ENCODE measurements around the gene SOCS6.

The SOCS6 gene

GRCh38 chr18:70271742-70272141 lies 17.1 kb upstream of the SOCS6 start:
- H3K27me3 ChIP-seq, result no peaks in the 10 kb centered on the region
- TF ChIP-seq, protein P1, sequence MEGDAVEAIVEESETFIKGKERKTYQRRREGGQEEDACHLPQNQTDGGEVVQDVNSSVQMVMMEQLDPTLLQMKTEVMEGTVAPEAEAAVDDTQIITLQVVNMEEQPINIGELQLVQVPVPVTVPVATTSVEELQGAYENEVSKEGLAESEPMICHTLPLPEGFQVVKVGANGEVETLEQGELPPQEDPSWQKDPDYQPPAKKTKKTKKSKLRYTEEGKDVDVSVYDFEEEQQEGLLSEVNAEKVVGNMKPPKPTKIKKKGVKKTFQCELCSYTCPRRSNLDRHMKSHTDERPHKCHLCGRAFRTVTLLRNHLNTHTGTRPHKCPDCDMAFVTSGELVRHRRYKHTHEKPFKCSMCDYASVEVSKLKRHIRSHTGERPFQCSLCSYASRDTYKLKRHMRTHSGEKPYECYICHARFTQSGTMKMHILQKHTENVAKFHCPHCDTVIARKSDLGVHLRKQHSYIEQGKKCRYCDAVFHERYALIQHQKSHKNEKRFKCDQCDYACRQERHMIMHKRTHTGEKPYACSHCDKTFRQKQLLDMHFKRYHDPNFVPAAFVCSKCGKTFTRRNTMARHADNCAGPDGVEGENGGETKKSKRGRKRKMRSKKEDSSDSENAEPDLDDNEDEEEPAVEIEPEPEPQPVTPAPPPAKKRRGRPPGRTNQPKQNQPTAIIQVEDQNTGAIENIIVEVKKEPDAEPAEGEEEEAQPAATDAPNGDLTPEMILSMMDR (IDR thresholded peaks at IDR 0.05; ENCODE audit: low read depth, low read length), result no peak

GRCh38 chr18:70273021-70273420 lies 15.8 kb upstream of the SOCS6 start:
- Histone ChIP-seq H3K9me3 (no peaks in the 10 kb centered on the region), H3K4me1 (no peaks in the 10 kb centered on the region), H3K27me3 (no peaks in the 10 kb centered on the region), H3K36me3 (no peaks in the 10 kb centered on the region), H3K4me3 (ENCODE audit: low read depth, low read length) (no peak overlapping the region)
- TF ChIP-seq, protein P1 (IDR thresholded peaks at IDR 0.05; ENCODE audit: low read depth, low read length), result no peak
- no peak for DNase-seq

More at GRCh38 chr18:70271742-70272141, 17.1 kb upstream of the SOCS6 start:
- H3K9me3 ChIP-seq, result no peaks in the 10 kb centered on the region
- DNase-seq, result no peak
- H3K4me3 ChIP-seq (ENCODE audit: low read depth, low read length), result no peak overlapping the region
- no peaks in the 10 kb centered on the region for H3K4me1 ChIP-seq
- no peaks in the 10 kb centered on the region for H3K36me3 ChIP-seq

DNA sequence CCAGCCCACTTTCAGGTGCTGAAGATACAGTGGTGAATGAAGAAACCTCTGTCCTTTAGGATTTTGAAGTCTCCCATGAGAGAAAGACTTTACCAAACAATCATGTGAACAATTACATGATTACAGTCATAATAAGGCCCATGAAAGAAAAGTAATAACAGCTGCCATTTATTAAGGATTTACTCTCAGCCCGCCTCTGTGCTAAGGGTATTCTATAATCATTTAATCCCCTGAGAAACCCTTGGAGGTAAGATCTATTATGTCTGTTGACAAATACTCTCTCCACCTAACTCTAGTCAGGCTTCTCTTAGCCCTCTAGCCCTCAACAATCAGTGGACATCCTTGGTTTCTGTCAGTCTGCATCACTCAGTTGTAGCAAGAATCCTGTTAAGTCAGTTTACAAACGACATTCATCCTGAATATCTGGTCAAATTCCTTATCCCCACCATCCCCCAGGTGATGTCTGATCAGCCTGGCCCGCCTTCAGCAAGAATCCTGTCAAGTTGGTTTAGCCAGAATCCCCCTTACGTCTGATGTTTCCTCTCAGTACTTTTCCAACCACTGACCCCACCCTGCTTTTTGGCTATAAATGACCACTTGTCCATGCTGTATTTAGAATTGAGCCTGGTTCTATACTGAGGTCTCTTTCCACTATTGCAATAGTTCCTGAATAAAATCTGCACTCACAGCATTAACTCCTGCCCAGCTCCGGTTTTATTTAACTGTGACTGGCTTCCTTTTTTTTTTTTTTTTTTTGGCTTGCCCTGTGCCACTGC lies 12.2 kb upstream of the SOCS6 start:
- TF ChIP-seq, protein P1 (IDR thresholded peaks at IDR 0.05; ENCODE audit: low read depth, low read length), result no peak
- no peaks in the 10 kb centered on the region for H3K36me3 ChIP-seq
- no peaks in the 10 kb centered on the region for H3K27me3 ChIP-seq
- H3K4me3 ChIP-seq (ENCODE audit: low read depth, low read length), result no peak overlapping the region
- H3K4me1 ChIP-seq, result no peaks in the 10 kb centered on the region
- no peaks in the 10 kb centered on the region for H3K9me3 ChIP-seq
- DNase-seq, result no peak

GRCh38 chr18:70279470-70279869 lies 9.4 kb upstream of the SOCS6 start:
- DNase-seq, result no peak
- Histone ChIP-seq H3K4me1 (no peaks in the 10 kb centered on the region), H3K4me3 (ENCODE audit: low read depth, low read length) (no peak overlapping the region), H3K36me3 (no peaks in the 10 kb centered on the region), H3K9me3 (no peaks in the 10 kb centered on the region), H3K27me3 (no peaks in the 10 kb centered on the region)
- TF ChIP-seq, protein P1 (IDR thresholded peaks at IDR 0.05; ENCODE audit: low read depth, low read length), result no peak

- Histone ChIP-seq H3K36me3 (no peaks in the 10 kb centered on the region), H3K4me3 (ENCODE audit: low read depth, low read length) (no peak overlapping the region), H3K4me1 (no peaks in the 10 kb centered on the region), H3K9me3 (no peaks in the 10 kb centered on the region), H3K27me3 (no peaks in the 10 kb centered on the region)
- no peak for DNase-seq
- TF ChIP-seq, protein P1 (IDR thresholded peaks at IDR 0.05; ENCODE audit: low read depth, low read length), result no peak
Measured at GRCh38 chr18:70280007-70280925, 8.6 kb upstream of the SOCS6 start.
